Glutamatergic neuron (in vitro differentiated cells): Measurements from ENCODE around the gene AK8. TPM values are rescaled to one million over a fixed set of nuclear protein-coding genes. Genes with fewer than 3 reads are reported as not detected.

Source experiments
- DNase-seq: peaks from one replicate; pipeline ENCODE4 v3.0.0; 2022
- H3K27ac Mint-ChIP-seq: one replicate; pipeline ENCODE4 v1.8.0; 2020; ENCODE audit warnings: mild to moderate bottlenecking, mixed read lengths, inconsistent platforms; ENCODE audit not compliant: unreplicated experiment
- H3K27me3 Mint-ChIP-seq: one replicate; pipeline ENCODE4 v1.8.0; 2020; ENCODE audit warnings: mild to moderate bottlenecking, moderate library complexity, mixed read lengths, inconsistent platforms; ENCODE audit not compliant: unreplicated experiment
- H3K36me3 Mint-ChIP-seq: one replicate; pipeline ENCODE4 v1.8.0; 2020; ENCODE audit warnings: mild to moderate bottlenecking, mixed read lengths, inconsistent platforms; ENCODE audit not compliant: unreplicated experiment
- H3K4me1 Mint-ChIP-seq: one replicate; pipeline ENCODE4 v1.8.0; 2020; ENCODE audit warnings: mild to moderate bottlenecking, low read depth, mixed read lengths, inconsistent platforms; ENCODE audit not compliant: unreplicated experiment
- H3K4me3 Mint-ChIP-seq: one replicate; pipeline ENCODE4 v1.8.0; 2020; ENCODE audit warnings: mild to moderate bottlenecking, mixed read lengths, inconsistent platforms; ENCODE audit not compliant: unreplicated experiment
- H3K9me3 Mint-ChIP-seq: one replicate; pipeline ENCODE4 v1.8.0; 2020; ENCODE audit warnings: mild to moderate bottlenecking, moderate library complexity, mixed read lengths, inconsistent platforms; ENCODE audit not compliant: unreplicated experiment
- total RNA-seq: library from RNA; stranded (reverse); fragmentation: NEBNext Ultra II Directional; extraction: Animal tissue kit (Norgen Biotek cat#: 25700); gene quantifications from one replicate; pipeline ENCODE4 v1.2.1, GENCODE V29; 2021; ENCODE audit not compliant: unreplicated experiment
- TF ChIP-seq, protein P1 (sequence below): fragments of 200-600 bp; sonication (generic); IDR thresholded peaks from one replicate; pipeline ENCODE4 v1.5.0; 2021; ENCODE audit not compliant: partially characterized antibody, unreplicated experiment

The AK8 gene
- total RNA-seq, 1 donor from 2014 or later, result 0.44 TPM

DNA sequence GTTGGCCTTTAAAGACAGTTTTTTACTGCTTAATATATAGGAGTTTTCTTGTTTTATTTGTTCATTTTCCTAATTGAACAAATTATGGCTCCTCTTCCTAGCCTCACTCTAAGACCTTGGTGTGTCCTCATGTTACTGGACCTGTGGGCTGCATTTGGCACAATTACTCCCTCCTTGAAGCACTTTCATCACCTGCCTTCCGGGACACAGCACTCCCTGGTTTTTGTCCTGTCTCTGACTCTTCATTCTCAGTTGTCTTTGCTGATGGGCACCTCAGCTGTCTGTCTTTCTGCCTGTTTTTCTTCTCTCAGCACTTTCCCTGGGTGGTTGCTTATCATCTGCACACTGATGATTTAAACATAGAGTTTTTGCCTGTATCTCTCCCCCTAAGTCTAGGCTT, 194.2 kb downstream of the AK8 start:
- TF ChIP-seq, protein P1, sequence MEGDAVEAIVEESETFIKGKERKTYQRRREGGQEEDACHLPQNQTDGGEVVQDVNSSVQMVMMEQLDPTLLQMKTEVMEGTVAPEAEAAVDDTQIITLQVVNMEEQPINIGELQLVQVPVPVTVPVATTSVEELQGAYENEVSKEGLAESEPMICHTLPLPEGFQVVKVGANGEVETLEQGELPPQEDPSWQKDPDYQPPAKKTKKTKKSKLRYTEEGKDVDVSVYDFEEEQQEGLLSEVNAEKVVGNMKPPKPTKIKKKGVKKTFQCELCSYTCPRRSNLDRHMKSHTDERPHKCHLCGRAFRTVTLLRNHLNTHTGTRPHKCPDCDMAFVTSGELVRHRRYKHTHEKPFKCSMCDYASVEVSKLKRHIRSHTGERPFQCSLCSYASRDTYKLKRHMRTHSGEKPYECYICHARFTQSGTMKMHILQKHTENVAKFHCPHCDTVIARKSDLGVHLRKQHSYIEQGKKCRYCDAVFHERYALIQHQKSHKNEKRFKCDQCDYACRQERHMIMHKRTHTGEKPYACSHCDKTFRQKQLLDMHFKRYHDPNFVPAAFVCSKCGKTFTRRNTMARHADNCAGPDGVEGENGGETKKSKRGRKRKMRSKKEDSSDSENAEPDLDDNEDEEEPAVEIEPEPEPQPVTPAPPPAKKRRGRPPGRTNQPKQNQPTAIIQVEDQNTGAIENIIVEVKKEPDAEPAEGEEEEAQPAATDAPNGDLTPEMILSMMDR, result no peak
- H3K27ac Mint-ChIP-seq, result no peak overlapping the region
- H3K4me1 Mint-ChIP-seq, result no peaks in the 10 kb centered on the region
- DNase-seq, result no peak
- no peaks in the 10 kb centered on the region for H3K9me3 Mint-ChIP-seq
- no peak overlapping the region for H3K4me3 Mint-ChIP-seq
- H3K36me3 Mint-ChIP-seq, result no peaks in the 10 kb centered on the region
- H3K27me3 Mint-ChIP-seq, result no peaks in the 10 kb centered on the region

DNA sequence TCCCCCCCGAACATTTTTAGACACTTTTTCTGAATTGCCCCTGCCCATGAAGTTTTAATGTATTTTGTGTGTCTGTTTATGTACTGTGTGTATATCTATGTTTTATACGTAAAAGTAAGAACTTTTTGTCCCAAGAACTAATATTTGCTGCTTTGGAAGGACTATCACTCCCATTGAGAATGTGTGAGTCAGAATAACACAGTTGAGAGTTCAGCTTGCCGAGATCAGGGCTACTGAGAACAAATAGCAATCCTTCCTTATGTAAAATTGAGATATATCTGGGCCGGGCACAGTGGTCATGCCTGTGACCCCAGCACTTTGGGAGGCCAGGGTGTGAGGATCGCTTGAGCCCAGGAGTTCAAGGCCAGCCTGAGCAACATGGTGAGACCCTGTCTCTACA, 196.5 kb downstream of the AK8 start:
- Mint-ChIP-seq H3K4me1 (no peaks in the 10 kb centered on the region), H3K4me3 (no peak overlapping the region), H3K9me3 (no peaks in the 10 kb centered on the region), H3K36me3 (no peaks in the 10 kb centered on the region), H3K27me3 (no peaks in the 10 kb centered on the region), H3K27ac (no peak overlapping the region)
- no peak for DNase-seq
- TF ChIP-seq, protein P1, result no peak

GRCh38 chr9:132679946-132680625, 198.0 kb downstream of the AK8 start:
- Mint-ChIP-seq H3K4me3 (no peak overlapping the region), H3K36me3 (no peaks in the 10 kb centered on the region), H3K27me3 (no peaks in the 10 kb centered on the region), H3K4me1 (no peaks in the 10 kb centered on the region), H3K9me3 (no peaks in the 10 kb centered on the region), H3K27ac (no peak overlapping the region)
- no peak for DNase-seq
- TF ChIP-seq, protein P1, result no peak

DNA sequence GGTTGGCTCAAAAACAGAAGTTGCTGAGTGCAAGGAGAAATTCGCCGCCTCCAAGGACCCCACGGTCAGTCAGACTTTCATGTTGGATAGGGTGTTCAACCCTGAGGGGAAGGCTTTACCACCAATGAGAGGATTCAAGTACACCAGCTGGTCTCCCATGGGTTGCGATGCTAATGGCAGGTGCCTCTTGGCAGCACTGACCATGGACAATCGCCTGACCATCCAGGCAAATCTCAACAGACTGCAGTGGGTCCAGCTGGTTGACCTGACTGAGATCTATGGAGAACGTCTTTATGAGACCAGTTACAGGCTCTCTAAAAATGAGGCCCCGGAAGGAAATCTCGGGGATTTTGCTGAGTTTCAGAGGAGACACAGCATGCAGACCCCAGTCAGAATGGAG, 200.1 kb downstream of the AK8 start:
- no peaks in the 10 kb centered on the region for H3K27me3 Mint-ChIP-seq
- TF ChIP-seq, protein P1, result no peak
- peaks cover 4% of the 10 kb centered on the region for H3K4me1 Mint-ChIP-seq
- DNase-seq, result no peak
- no peak overlapping the region for H3K4me3 Mint-ChIP-seq
- H3K9me3 Mint-ChIP-seq, result no peaks in the 10 kb centered on the region
- H3K27ac Mint-ChIP-seq, result no peak overlapping the region
- H3K36me3 Mint-ChIP-seq, result no peaks in the 10 kb centered on the region

Other genes with a start within 250 kb of the AK8 start
- gene DDX31, start 208.3 kb downstream of the AK8 start, total RNA-seq, result 8.7 TPM
- gene GTF3C4, start 207.8 kb downstream of the AK8 start, total RNA-seq, result 19.6 TPM
- gene SPACA9, start 614 bp upstream of the AK8 start, total RNA-seq, result 5.0 TPM
- 89.3 TPM for gene TSC1, start 66.3 kb upstream of the AK8 start, total RNA-seq
- not detected for gene GFI1B, start 100.4 kb upstream of the AK8 start, total RNA-seq
- gene GTF3C5, start 152.7 kb upstream of the AK8 start, total RNA-seq, result 95.2 TPM
- 3.8 TPM for gene CEL, start 183.7 kb upstream of the AK8 start, total RNA-seq
- 449 TPM for gene RALGDS, start 243.0 kb upstream of the AK8 start, total RNA-seq